H1 (cell line): ENCODE data around the gene OR2H2.

Experiments used
- CEBPB ChIP-seq: IDR thresholded peaks from 2 replicates; pipeline ENCODE4 v1.6.1; 2012; ENCODE audit warnings: low read depth, low read length
- EP300 ChIP-seq, 2 experiments: IDR thresholded peaks; 1 replicate in 1 of 2; 2 replicates in 1 of 2; pipeline ENCODE4 v1.6.1; 2011 to 2012; ENCODE audit warnings: low read depth in 2 of 2, low read length in 2 of 2, mild to moderate bottlenecking in 2 of 2, borderline replicate concordance in 1 of 2, inconsistent platforms in 1 of 2, moderate library complexity in 1 of 2
- MAX ChIP-seq: IDR thresholded peaks from 2 replicates; pipeline ENCODE4 v1.6.1; 2012; ENCODE audit warnings: inconsistent platforms
- POLR2A ChIP-seq, 2 experiments: IDR thresholded peaks; 1 replicate in 1 of 2; 2 replicates in 1 of 2; pipeline ENCODE4 v1.6.1; 2011; ENCODE audit warnings: low read depth in 2 of 2, low read length in 2 of 2, mild to moderate bottlenecking in 2 of 2; ENCODE audit errors: control extremely low read depth in 1 of 2
- POLR2AphosphoS5 ChIP-seq: IDR thresholded peaks from 2 replicates; pipeline ENCODE4 v1.6.1; 2011; ENCODE audit warnings: low read depth, low read length
- SIN3A ChIP-seq, 2 experiments: IDR thresholded peaks in 1 of 2; conservative IDR thresholded peaks in 1 of 2; 2 replicates each; pipeline ENCODE4 v1.6.1; 2011 to 2012; ENCODE audit warnings: low read length in 2 of 2, improper control_type of control experiment in 1 of 2, low read depth in 1 of 2, mild to moderate bottlenecking in 1 of 2
- SP1 ChIP-seq: IDR thresholded peaks from 2 replicates; pipeline ENCODE4 v1.6.1; 2011; ENCODE audit warnings: low read depth, low read length
- TAF1 ChIP-seq: IDR thresholded peaks from 2 replicates; pipeline ENCODE4 v1.6.1; 2011; ENCODE audit warnings: mild to moderate bottlenecking, low read depth, low read length
- TAF7 ChIP-seq: optimal IDR thresholded peaks from 2 replicates; pipeline ENCODE3; 2011; ENCODE audit warnings: low read depth, mild to moderate bottlenecking, inconsistent platforms, low read length, moderate library complexity, borderline replicate concordance
- TBP ChIP-seq: IDR thresholded peaks from 2 replicates; pipeline ENCODE4 v1.6.1; 2011; ENCODE audit warnings: low read depth, low read length, improper control_type of control experiment
- ZNF274 ChIP-seq: IDR thresholded peaks from 2 replicates; pipeline ENCODE4 v1.7.0; 2012; ENCODE audit warnings: low read length, borderline replicate concordance; ENCODE audit errors: extremely low read depth
- TF ChIP-seq, protein P1 (sequence below), 3 experiments: IDR thresholded peaks; 1 replicate in 2 of 3; 2 replicates in 1 of 3; pipeline versions ENCODE4 v1.5.1 to v1.6.1; 2011; ENCODE audit warnings: low read length in 3 of 3, mild to moderate bottlenecking in 3 of 3, inconsistent platforms in 2 of 3, low read depth in 1 of 3, moderate library complexity in 1 of 3; ENCODE audit not compliant: insufficient read depth in 1 of 3; ENCODE audit errors: control extremely low read depth in 1 of 3
- TF ChIP-seq, protein P2 (sequence below): IDR thresholded peaks from 2 replicates; pipeline ENCODE4 v1.6.1; 2011; ENCODE audit warnings: low read depth, mild to moderate bottlenecking, low read length; ENCODE audit not compliant: insufficient read depth

GRCh38 chr6:29597184-29597583, 12.3 kb downstream of the OR2H2 start:
- TF ChIP-seq POLR2A (IDR thresholded peaks at IDR 0.05; ENCODE audit: control extremely low read depth in 1 of 2, low read depth in 2 of 2, low read length in 2 of 2) (peak in 1 of 2 experiments; percentile 24; a peak in 1 of 3 replicates), ZNF274 (no peak), TBP (no peak), EP300 (IDR thresholded peaks at IDR 0.05; ENCODE audit: borderline replicate concordance in 1 of 2, low read depth in 2 of 2, low read length in 2 of 2) (no peak), SP1 (no peak), POLR2AphosphoS5 (no peak), TAF7 (no peak), TAF1 (no peak), MAX (no peak), CEBPB (no peak), SIN3A (conservative IDR thresholded peaks at IDR 0.05 in 1 of 2, IDR thresholded peaks at IDR 0.05 in 1 of 2; ENCODE audit: low read depth in 1 of 2, low read length in 2 of 2) (no peak)
- TF ChIP-seq, protein P1, sequence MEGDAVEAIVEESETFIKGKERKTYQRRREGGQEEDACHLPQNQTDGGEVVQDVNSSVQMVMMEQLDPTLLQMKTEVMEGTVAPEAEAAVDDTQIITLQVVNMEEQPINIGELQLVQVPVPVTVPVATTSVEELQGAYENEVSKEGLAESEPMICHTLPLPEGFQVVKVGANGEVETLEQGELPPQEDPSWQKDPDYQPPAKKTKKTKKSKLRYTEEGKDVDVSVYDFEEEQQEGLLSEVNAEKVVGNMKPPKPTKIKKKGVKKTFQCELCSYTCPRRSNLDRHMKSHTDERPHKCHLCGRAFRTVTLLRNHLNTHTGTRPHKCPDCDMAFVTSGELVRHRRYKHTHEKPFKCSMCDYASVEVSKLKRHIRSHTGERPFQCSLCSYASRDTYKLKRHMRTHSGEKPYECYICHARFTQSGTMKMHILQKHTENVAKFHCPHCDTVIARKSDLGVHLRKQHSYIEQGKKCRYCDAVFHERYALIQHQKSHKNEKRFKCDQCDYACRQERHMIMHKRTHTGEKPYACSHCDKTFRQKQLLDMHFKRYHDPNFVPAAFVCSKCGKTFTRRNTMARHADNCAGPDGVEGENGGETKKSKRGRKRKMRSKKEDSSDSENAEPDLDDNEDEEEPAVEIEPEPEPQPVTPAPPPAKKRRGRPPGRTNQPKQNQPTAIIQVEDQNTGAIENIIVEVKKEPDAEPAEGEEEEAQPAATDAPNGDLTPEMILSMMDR (IDR thresholded peaks at IDR 0.05; ENCODE audit: control extremely low read depth in 1 of 3, insufficient read depth in 1 of 3, low read depth in 1 of 3, low read length in 3 of 3): no peak
- TF ChIP-seq, protein P2, sequence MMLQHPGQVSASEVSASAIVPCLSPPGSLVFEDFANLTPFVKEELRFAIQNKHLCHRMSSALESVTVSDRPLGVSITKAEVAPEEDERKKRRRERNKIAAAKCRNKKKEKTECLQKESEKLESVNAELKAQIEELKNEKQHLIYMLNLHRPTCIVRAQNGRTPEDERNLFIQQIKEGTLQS: no peak
